Measurements from ENCODE around the gene GRK7. TPM values are rescaled to one million over a fixed set of nuclear protein-coding genes. Genes with fewer than 3 reads are reported as not detected.

The GRK7 gene
- total RNA-seq (2022; extraction: Qiagen RNA extraction): not detected in 5 replicates

GRCh38 chr3:141763088-141763750, at the start of gene GRK7:
Gene GRK7, plus strand, starts transcription at chr3:141763408. Its CDS starts 14,877 bp downstream, at chr3:141778285.

GRCh38 chr3:141738022-141738890, 25.0 kb upstream of the GRK7 start, which contains the start of gene RNF7:
Gene RNF7, plus strand, starts transcription at chr3:141738298. Its CDS starts 44 bp downstream, at chr3:141738342.

Other genes with a start within 250 kb of the GRK7 start
- gene RNF7, start 25.1 kb upstream of the GRK7 start, total RNA-seq (2022; extraction: Qiagen RNA extraction): 132 to 146 TPM (median 137 TPM) in 5 replicates
- 198 to 209 TPM (median 203 TPM) in 5 replicates for gene ATP1B3, start 113.2 kb downstream of the GRK7 start, total RNA-seq (2022; extraction: Qiagen RNA extraction)